Activated naive CD8-positive, alpha-beta T cell treated with anti-CD3 and anti-CD28 coated beads, Interleukin-2, amount 50 U/mL, for 16 hours (primary cell): Measurements from ENCODE around the gene AMOT.

ENCODE experiments used
- DNase-seq: peaks from one replicate; pipeline ENCODE4 v3.0.0-alpha.2; 2020; ENCODE audit warnings: low read depth, low spot score

Gene AMOT

GRCh38 chrX:112803060-112803459, 37.6 kb downstream of the AMOT start:
- DNase-seq = no peak

- no peak for DNase-seq
These were observed 38.1 kb downstream of the AMOT start for GRCh38 chrX:112802541-112802940.

GRCh38 chrX:112800971-112801775, 39.5 kb downstream of the AMOT start:
- no peak for DNase-seq

- no peak for DNase-seq
These were observed 41.2 kb downstream of the AMOT start for GRCh38 chrX:112799425-112799824.

- DNase-seq = no peak
These were observed 41.9 kb downstream of the AMOT start for GRCh38 chrX:112798736-112799135.

GRCh38 chrX:112789931-112790330, 50.7 kb downstream of the AMOT start:
- no peak for DNase-seq

- no peak for DNase-seq
These were observed 54.6 kb downstream of the AMOT start for GRCh38 chrX:112786076-112786475.

GRCh38 chrX:112785344-112785743, 55.3 kb downstream of the AMOT start:
- no peak for DNase-seq

GRCh38 chrX:112784692-112785091, 55.9 kb downstream of the AMOT start:
- DNase-seq = no peak

GRCh38 chrX:112779139-112779538, 61.5 kb downstream of the AMOT start:
- no peak for DNase-seq

- no peak for DNase-seq
These were observed 65.9 kb downstream of the AMOT start for GRCh38 chrX:112774651-112775293.

- DNase-seq = no peak
These were observed 66.5 kb downstream of the AMOT start for GRCh38 chrX:112774142-112774541.

- DNase-seq = no peak
These were observed 71.6 kb downstream of the AMOT start for GRCh38 chrX:112769034-112769433.

GRCh38 chrX:112768563-112768962, 72.1 kb downstream of the AMOT start:
- DNase-seq = no peak

GRCh38 chrX:112766774-112767173, 73.9 kb downstream of the AMOT start:
- no peak for DNase-seq

GRCh38 chrX:112761242-112762207, 79.1 kb downstream of the AMOT start:
- DNase-seq = no peak

GRCh38 chrX:112760697-112761096, 79.9 kb downstream of the AMOT start:
- no peak for DNase-seq

GRCh38 chrX:112759966-112760365, 80.7 kb downstream of the AMOT start:
- DNase-seq = no peak

- no peak for DNase-seq
These were observed 81.1 kb downstream of the AMOT start for GRCh38 chrX:112759512-112759911.

GRCh38 chrX:112757946-112758345, 82.7 kb downstream of the AMOT start:
- no peak for DNase-seq

GRCh38 chrX:112753116-112753515, 87.5 kb downstream of the AMOT start:
- DNase-seq = no peak

- no peak for DNase-seq
These were observed 89.6 kb downstream of the AMOT start for GRCh38 chrX:112751076-112751475.
